NCI-H1105 treated with DMSO at 0.1 percent for 48 hours (cell line): ENCODE measurements around the gene PAOX.
"Not testable (repeated sequence)": the region's sequence is repeated elsewhere in the genome, so short reads cannot be mapped to it uniquely, and the experiment has no call there.

ENCODE experiments used
- DNase-seq: peaks from one replicate; lab custom pipeline; 2025; lab: John Stamatoyannopoulos, UW

The PAOX gene

DNA sequence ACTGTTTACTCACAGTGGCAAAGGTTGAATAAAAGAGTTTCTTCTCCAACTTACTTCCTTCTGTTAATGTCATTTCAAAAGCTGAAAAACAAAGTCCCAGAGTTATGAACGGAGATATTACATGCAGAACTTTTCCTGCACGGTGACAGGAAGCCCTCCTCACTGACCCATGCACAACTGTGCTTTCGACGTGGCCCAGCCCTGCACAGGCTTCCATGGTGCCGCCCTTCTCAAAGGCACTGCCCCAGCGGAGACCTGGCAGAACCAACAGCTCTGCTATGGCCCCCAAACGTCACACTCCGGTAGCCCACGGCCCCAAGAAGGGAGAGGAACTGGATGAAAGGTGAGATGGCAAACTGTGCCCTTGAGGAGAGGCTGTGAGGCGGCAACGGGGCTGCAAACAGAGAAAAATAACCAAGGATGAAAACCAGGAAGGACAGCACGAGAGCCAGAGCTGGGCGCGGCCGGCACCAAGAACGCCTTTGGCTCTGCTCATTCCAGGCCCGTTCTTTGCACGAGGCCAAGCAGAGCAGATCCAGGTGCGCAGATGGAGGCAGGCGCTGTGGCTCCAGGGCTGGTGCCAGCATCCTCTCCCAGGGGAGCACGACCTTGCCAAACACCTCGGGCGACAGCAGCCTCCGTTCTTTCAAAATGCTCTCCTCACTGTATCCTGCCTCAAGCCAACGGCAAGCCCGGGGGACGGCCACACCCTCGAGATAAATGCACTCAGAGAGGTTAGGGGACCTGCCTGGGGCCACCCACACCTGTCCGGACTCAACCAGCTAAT lies 14.2 kb upstream of the PAOX start:
- DNase-seq = peak; percentile 38

DNA sequence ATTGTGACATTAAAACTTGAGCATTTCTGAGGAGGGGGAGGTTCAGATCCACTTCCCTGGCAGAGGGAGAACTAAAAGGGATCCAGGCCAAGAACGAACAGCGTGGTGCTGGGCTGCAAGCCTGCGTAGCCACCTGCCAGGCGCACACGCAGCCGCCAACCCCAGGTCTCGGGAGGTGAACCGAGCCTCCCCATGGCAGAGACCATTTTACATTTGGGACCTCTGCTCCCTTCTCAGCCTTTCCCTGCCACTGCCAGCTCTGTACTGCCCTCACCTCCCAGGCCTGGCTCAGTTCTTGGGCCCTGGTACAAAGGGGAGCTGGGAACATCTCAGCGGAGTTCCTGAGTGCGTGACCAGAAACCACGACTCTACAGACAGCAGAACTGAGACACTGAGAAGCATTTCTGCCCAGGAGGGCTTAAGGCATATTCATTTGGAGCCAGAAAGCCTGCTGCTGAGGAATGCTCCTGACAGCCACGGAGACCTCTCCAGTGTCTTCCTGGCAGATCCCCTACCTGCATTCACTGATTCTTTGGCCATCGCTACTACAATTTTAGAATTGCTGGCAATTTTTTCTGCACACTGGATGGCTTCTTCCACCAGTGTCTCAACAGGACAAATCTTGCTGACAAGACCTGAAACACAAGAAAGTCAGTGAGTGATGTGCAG lies 13.5 kb upstream of the PAOX start:
- no peak for DNase-seq

DNA sequence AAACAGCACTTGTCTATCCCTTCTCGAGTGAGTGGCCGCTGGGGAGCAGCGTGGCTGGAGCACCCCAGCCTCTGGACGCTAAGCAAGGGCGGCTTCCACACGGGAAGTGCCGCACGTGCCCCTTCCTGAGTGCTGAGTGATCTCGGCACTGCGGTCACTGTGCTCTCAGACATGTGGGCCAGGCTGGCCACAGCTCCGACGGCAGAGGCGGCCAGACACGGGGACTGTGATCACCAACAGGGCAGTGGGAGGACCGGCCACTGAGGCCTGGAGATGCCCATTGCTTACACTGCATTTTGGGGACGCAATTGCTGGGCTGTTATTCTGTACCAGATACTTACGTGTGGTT lies 13.0 kb upstream of the PAOX start:
- no peak for DNase-seq

DNA sequence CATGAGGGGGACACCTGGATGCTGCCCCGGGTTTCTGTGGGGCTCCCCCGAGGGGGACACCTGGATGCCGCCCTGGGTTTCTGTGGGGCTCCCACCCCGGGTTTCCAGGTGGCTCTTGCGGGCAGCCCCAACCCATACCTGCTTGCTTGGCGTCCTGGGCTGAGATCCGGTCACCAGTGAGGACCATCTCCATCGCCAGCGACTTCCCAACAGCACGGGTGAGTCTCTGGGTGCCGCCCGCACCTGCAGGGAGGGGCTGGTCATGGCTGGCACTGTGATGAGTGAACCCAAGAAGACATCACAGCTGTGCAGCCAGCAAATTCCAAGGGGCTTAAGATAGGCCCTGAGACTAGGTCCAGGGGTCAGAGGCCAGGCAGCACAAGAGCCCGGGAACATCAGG lies 12.3 kb upstream of the PAOX start:
- no peak for DNase-seq

DNA sequence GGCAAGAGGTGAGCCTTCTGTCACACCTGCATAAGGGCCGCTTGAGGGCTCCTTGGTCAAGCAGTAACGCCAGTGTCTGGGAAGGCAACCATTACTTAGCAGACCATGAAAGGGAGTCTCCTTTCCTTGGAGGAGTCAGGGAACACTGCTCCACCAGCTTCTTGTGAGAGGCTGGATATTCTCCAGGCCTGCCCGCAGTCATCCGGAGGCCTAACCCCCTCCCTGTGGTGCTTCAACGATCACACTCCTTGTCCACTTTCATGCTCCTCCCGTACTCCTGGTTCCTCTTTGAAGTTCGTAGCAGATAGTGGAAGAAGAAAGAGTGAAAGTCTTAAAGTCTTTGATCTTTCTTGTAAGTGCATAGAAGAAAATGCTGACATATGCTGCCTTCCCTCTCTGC lies 11.6 kb upstream of the PAOX start:
- DNase-seq = not testable (repeated sequence)

DNA sequence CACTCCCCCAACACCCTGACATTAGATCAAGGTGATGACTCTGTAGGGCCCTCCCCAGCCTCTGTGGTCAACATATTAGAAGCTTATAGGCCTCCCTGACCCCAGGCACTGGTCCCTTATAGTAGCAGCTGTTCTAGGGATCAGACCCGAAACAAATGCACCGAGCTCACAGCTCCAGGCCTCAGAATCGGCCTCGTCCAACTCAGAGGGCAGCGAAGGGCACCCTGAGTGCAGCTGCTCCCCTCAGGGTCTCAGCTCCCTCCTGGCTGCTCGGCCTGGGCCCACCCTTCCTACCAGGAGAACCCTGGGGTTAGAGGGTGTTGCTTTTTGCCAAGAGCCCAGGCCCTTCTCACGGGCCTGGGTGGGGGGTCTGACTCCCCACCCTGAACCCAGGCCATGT lies 10.9 kb upstream of the PAOX start:
- no peak for DNase-seq

DNA sequence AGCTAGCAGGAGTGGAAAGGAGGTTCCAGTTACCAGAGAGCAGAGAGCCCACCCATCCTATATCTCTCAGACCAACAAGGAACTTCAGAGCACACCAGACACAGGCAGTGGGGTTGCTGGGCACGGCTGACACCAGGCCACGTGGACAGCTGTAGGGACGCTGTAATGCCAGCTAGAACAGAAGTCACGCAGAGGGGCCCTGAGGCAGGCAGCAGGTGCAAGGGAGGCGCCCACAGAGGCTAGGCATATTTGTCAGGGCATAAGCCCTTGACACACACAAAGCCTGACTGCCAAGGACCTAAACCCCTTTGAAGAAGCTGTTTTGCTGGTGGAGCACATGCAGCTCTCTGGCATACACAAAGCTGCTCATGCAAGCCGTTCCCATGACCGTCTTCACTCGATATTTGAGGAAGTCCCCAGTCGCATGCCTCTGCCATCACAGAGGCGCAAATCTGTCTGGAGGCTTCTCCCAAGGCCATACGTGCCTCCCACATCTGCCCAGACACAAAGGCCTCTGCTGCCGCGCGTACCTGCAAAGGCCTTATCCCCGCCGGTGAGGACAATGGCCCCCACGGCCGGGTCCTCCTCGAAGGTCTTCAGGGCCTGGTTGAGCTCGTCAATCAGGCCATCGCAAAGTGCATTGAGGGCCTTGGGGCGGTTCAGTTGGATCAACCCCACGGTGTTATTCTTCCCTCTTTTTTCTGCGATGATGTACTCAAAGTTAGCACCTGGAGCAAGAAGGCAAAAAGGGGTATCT lies 8.9 kb upstream of the PAOX start:
- no peak for DNase-seq

DNA sequence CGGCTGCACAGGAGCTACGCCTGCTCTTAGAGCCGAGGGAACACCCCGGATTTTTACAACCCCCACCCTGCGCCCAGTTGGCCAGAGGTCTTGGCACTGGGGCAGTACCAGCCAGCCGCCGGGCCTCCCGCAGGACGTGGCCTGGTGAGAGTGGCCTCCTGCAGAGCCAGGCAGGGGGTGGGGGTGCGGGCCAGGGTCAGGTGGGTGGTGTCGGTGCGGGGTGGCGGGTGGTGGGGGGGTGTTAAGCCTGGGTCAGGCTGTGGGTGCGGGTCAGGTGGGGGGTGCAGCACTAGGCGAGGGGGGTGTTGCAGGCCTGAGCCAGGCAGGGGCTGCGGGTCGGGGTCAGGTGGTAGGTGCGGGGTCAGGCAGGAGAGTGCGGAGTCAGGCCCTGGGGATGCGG lies 6.6 kb upstream of the PAOX start:
- no peak for DNase-seq

DNA sequence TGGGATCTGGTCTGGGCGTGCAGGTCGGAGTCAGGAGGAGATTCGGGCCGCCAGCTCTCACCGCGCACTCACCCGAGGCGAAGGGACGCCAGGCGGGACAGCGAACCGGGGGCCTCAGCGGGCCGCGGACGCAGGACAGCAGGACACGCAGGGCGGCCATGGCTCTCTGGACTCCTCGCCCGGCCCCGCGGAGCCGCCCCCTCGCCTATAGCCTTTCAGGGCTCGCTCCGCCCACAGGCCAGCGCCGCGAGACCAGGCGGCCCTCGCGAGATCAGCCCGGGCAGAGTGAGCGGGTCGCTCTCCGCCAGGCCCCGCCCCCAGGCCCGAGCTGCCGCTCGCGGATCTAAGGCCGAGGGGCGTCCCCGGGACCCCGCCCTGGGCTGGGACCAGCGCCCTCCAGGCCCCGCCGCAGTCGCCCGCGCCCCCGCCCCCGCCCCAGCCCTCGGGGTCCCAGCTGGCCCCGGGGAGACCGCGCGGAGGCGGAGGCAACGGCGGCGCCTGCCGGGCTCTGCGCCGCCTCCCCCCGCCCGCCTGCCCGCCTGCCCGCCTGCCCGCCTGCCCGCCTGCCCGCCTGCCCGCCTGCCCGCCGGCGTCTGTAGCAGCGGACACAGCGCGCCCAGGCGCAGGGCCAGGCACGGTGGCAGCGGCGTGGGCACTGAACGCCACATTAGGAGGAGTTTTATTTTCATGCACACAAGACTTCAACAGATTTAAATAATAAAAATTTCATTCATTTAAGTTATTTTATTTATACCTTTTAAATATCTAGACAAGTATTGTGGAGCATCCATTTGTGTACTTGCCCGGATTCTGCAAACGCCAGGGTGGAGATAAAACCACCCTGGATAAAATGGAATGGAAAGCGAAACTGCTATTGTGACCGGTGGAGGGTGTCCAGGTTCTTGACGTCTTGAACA lies 5.6 kb upstream of the PAOX start, which contains the start of gene ECHS1:
TSS of gene ECHS1 (minus strand) at position 181 of the 917 bp plus-strand sequence. CDS start at position 160, 21 bp downstream.
- peak; percentile 69 for DNase-seq

DNA sequence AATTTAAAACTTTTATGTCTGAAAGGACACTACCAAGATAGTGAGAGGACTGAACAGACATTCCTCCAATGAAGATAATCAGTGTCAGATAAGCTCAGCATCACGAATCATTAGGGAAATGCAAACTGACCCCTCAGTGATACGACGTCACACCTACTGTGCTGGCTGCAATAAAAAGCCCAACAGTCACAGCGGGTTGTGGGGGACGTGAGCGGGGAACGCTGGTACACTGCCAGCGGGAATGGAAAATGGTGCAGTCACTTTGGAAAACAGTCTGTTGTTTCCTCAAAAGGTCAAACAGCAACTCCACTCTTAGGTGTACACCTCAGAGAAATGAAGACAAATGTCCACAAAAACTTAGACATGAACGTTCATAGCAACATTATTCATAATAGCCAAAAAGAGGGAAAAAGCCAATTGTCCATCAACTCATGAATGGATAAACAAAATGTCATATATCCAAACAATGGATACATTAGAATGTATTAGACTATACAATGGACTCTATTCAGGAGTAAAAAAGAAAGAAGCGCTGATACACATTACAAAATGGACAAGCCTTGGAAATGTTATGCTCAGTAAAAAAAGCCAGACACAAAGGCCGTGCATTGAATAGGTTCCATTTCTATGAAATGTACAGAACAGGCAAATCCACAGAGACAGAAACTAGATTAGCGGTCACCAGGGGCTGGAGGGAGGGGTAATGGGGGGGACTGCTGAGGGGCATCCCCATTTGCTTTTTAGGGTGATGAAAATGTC lies 3.5 kb upstream of the PAOX start:
- no peak for DNase-seq

DNA sequence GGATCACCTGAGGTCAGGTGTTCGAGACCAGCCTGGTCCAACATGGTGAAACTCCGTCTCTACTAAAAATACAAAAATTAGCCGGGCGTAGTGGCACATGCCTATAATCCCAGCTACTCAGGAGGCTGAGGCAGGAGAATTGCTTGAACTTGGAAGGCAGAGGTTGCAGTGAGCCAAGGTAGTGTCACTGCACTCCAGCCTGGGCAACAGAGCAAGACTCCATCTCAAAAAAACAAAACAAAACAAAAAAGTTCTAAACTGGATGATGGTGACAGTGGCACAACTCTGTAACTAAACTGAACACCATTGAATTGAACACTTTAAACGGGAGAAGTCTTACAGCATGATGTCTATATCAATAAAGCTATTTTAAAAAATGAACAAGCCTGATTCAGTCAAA lies 2.9 kb upstream of the PAOX start:
- not testable (repeated sequence) for DNase-seq

DNA sequence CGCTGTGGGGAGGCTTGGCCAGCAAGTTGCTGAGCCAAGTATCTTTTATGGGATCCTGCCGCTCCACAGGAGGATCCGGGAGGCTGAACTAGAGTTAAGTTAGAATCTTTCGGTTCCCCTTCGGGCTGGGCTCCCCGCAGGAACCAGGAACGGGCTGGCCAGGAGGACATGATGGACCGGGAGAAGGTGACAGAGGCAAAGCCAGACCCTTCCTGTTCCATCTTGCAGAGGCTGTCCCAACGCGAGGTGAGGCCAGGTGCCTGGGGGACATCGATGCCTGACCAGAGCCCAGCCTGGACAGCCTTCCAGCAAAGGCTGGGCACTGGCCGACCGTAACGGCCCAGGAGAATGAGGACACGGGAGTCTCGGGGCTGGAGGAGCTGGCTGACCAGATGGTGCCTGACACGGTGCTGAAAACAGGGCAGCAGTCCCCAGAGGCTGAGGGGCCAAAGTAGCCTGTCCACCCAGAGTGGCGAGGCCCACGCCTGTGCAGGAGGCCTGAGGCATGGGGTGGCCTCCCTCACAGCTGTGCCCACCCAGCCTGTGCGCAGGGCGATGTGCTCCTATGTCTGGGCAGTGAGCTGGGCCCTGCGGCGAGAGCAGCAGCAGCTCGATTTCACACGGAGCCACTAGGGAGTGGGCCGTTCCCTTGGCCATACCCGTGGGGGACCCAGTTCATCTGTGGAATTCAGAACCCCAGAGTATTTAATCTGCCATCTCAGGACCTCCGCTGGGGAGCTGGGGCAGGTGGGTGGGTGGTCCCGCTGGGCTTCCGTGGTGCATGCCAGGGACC lies 1.8 kb upstream of the PAOX start:
- no peak for DNase-seq

DNA sequence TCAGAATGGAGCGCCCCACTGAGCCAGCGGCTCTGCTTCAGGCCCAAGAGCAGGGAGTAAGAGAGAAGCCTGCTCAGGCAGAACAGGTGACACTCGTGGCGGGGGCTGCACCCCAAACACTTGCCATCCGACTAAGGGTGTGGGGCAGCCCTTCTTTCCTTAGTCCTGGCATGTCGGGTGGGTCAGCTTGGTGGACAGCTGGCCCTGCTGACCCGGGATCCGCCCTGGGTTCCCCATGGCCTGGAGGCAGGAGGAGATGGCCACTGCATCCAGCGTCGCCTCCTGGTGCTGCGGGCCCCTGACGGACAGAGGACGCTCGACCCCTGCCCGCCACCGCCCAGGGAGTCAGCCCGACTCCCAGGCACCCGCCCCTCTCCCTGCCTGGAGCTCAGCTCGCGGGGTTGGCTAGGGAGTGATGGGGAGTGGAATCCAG lies 1.2 kb upstream of the PAOX start:
- no peak for DNase-seq

DNA sequence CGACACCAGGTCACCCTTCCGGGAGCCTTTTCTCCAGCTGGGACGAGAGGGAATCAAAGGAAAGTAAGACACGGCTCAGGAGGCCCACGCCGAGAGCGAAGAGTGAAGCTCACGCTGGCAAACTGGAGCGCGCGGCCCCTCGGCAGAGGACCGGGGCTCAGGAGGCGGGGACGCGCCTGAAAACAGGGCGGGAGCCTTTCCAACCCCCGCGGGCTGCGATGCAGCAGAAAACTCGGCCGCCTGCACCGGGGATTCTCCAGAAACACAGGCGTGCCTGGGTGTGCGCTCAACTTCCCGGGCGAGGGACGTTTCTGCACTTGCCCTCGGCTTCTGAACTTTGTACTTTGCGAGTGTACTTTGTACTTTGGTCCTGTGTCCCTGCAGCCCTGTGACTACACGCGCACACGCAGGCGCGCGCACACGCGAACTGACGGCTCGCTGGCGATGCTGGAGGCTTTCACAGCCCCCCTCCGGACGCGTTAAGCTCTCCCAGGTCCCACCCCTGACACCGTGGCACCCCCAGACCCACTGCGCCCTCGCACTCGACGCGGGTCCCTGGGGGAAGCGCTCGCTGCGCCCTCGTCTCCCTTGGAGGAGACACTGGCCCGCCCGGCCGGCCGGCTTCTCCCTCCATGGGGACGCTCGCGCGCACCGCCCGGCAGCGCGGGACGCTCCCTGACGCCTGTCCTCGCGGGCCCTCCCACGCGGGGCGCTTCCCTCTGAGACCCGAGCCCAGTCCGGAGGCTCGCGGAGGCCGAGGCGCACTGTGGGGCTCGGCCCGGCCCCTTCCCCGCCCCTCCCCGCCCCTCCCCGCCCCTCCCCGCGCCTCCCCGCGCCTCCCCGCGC lies 588 bp upstream of the PAOX start:
- DNase-seq = peak; percentile 11

DNA sequence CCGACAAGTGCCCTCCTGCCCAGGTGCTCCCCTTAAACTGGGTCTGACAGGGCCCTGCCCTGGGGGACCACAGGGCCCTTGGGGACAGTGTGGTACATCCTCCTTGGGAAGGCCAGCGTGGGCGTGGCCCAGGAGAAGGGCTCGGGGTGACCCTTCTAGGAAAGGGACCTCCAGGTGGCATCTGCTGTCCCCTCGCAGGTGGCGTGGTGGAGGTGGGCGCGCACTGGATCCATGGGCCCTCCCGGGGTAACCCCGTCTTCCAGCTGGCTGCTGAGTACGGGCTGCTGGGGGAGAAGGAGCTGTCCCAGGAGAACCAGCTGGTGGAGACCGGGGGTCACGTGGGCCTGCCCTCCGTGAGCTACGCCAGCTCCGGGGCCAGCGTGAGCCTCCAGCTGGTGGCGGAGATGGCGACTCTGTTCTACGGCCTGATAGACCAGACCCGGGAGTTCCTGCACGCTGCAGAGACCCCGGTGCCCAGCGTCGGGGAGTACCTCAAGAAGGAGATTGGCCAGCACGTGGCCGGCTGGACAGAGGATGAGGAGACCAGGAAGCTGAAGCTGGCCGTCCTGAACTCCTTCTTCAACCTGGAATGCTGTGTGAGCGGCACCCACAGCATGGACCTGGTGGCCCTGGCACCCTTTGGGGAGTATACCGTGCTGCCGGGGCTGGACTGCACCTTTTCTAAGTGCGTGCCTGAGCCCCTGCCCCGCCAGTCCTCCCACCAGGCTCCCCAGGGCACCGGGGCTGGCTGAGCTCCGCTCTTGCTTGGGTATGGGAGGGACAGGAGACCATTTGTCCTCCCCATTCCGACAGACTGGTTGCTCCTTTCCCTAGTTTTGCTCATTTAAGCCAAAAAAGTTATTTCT lies 972 bp downstream of the PAOX start:
- no peak for DNase-seq

DNA sequence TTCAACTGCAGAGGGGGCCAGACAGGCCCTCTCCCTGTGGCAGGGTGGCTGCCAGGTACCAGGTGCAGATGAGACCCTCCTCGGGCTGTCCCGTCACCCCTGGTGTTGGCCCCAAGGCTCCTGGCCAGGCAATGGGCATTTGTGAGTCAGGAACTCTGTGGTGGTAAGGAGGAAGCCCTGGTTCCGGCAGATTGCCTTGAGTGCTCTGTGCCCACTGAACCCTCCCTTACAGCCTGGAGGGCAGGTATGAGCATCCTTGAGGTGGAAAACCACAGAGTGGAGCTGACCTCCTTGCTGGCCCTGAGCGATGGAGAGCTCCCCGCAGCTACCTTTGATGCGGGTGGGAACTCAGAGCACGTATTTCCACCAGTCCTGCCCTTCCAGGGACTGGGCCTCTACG lies 2.0 kb downstream of the PAOX start:
- no peak for DNase-seq

DNA sequence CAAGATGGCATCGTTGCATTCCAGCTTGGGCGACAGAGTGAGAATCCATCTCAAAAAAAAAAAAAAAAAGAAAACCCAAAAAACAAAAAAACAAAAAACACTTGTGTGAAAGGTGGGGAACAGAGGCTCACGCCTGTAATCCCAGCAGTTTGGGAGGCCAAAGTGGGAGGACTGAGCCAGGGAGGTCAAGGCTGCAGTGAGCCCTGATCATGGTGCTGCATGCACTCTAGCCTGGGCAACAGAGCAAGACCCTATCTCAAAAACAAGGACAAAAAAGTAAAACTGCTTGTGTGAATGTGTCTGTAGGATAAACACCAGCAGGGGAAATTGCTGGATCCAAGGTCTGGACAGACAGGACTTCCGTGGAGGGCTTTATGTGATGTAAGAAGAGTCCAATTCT lies 4.5 kb downstream of the PAOX start:
- DNase-seq = no peak

DNA sequence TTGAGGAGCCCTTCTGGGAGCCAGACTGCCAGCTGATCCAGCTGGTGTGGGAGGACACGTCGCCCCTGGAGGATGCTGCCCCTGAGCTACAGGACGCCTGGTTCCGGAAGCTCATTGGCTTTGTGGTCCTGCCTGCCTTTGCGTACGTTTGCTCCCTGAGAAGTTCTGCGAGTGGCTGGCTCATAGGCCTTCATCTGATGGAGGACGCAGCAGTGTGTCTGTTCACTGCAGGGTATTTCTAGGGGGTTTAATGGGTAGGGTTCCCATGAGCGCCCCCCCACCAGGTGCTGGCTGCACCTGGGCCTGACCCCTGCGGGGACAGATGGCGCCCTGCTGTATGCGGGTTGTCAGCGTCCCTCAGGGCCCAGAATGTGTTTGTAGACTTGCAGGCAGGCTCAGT lies 5.0 kb downstream of the PAOX start:
- DNase-seq = no peak
